Measurements from ENCODE around the gene EEF2K. TPM values are rescaled to one million over a fixed set of nuclear protein-coding genes. Genes with fewer than 3 reads are reported as not detected.

Gene EEF2K
- total and polyA plus RNA-seq, 2 of the 13 experiments (the other 11 are each of a cell fraction or from before 2014, with no cell fraction given) = 22.0 to 23.8 TPM

DNA sequence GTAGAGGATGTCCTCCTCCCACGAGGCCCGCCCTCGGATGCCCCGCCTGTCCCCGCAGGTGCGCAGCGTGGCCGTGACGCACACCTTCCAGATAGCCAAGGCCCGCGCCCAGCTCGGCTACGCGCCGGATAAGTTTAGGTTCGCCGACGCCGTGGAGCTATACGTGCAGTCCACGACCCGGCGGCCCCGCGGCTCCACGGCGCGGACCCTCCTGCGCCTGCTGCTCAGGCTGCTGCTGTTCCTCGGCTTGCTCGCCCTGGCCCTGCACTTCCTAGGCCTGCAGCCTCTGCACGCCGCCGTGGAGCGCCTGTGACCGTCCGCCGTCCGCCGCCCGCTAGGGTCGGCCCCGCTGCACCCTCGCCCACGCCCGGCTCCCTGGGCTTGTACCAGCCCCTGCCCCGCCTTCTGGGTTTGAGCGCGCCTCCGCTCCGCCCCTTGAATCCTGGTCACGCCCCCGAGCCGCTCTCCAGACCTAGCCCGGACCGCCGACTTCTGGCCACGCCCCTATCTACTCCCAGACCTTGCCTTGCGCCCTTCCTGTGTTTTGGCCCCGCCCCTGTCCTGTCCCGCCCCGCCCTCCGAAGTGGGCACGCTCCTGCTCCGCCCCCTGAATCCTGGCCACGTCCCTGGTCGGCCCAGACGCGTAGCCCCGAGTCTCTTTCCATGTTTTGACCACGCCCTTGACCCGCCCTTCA is 15.8 kb upstream of the EEF2K start (continued):
- TF ChIP-seq, protein P1, sequence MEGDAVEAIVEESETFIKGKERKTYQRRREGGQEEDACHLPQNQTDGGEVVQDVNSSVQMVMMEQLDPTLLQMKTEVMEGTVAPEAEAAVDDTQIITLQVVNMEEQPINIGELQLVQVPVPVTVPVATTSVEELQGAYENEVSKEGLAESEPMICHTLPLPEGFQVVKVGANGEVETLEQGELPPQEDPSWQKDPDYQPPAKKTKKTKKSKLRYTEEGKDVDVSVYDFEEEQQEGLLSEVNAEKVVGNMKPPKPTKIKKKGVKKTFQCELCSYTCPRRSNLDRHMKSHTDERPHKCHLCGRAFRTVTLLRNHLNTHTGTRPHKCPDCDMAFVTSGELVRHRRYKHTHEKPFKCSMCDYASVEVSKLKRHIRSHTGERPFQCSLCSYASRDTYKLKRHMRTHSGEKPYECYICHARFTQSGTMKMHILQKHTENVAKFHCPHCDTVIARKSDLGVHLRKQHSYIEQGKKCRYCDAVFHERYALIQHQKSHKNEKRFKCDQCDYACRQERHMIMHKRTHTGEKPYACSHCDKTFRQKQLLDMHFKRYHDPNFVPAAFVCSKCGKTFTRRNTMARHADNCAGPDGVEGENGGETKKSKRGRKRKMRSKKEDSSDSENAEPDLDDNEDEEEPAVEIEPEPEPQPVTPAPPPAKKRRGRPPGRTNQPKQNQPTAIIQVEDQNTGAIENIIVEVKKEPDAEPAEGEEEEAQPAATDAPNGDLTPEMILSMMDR (CRISPR knock-in tag; IDR thresholded peaks at IDR 0.05) = peak; percentile 24
- TF ChIP-seq SP4 (CRISPR knock-in tag; IDR thresholded peaks at IDR 0.05) (peak; percentile 96), ZNF407 (CRISPR knock-in tag; IDR thresholded peaks at IDR 0.05; ENCODE audit: not compliant biosample characterization) (peak; percentile 92), SP2 (CRISPR knock-in tag; IDR thresholded peaks at IDR 0.05) (peak; percentile 45; the same call in 1 of the 2 replicates), ZC3H13 (CRISPR knock-in tag; IDR thresholded peaks at IDR 0.05) (peak; percentile 73; the same call in 1 of the 2 replicates), ZNF264 (CRISPR knock-in tag; IDR thresholded peaks at IDR 0.05) (0 out of 2 replicates have a peak, but pooled peaks have one; percentile 35), SNAI1 (CRISPR knock-in tag; IDR thresholded peaks at IDR 0.05; ENCODE audit: borderline replicate concordance) (no peak), PHF20 (CRISPR knock-in tag; IDR thresholded peaks at IDR 0.05) (no peak), MAFG (CRISPR knock-in tag; IDR thresholded peaks at IDR 0.05) (no peak), TCF7 (IDR thresholded peaks at IDR 0.05; ENCODE audit: low read depth) (no peak), SNAPC5 (CRISPR knock-in tag; IDR thresholded peaks at IDR 0.05; ENCODE audit: borderline replicate concordance) (peak; percentile 87; the same call in 1 of the 2 replicates), ZNF792 (CRISPR knock-in tag; IDR thresholded peaks at IDR 0.05) (peak; percentile 77), CHCHD3 (CRISPR knock-in tag; IDR thresholded peaks at IDR 0.05) (peak; percentile 99), PLSCR1 (CRISPR knock-in tag; IDR thresholded peaks at IDR 0.05; ENCODE audit: borderline replicate concordance) (no peak), ZFX (CRISPR knock-in tag; IDR thresholded peaks at IDR 0.05; ENCODE audit: low read depth) (peak; percentile 95), ZNF766 (CRISPR knock-in tag; IDR thresholded peaks at IDR 0.05; ENCODE audit: borderline replicate concordance) (0 out of 2 replicates have a peak, but pooled peaks have one; percentile 22)
- TF ChIP-seq, protein P2, sequence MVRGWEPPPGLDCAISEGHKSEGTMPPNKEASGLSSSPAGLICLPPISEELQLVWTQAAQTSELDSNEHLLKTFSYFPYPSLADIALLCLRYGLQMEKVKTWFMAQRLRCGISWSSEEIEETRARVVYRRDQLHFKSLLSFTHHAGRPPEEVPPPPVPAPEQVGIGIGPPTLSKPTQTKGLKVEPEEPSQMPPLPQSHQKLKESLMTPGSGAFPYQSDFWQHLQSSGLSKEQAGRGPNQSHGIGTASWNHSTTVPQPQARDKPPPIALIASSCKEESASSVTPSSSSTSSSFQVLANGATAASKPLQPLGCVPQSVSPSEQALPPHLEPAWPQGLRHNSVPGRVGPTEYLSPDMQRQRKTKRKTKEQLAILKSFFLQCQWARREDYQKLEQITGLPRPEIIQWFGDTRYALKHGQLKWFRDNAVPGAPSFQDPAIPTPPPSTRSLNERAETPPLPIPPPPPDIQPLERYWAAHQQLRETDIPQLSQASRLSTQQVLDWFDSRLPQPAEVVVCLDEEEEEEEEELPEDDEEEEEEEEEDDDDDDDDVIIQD (CRISPR knock-in tag; IDR thresholded peaks at IDR 0.05; ENCODE audit: low read depth) = peak; percentile 32; the same call in 1 of the 2 replicates

Data from HepG2 (cell line).